Dedifferentiated amniotic fluid mesenchymal stem cell (primary cell): Measurements from ENCODE around the gene PDE8B.
A peak's percentile ranks its signal among the peaks of the same experiment; 100 is the strongest.

Experiments
- DNase-seq: peaks from one replicate; pipeline ENCODE4 v3.0.0-alpha.2; 2016; ENCODE audit errors: extremely low spot score

The PDE8B gene, protein sequence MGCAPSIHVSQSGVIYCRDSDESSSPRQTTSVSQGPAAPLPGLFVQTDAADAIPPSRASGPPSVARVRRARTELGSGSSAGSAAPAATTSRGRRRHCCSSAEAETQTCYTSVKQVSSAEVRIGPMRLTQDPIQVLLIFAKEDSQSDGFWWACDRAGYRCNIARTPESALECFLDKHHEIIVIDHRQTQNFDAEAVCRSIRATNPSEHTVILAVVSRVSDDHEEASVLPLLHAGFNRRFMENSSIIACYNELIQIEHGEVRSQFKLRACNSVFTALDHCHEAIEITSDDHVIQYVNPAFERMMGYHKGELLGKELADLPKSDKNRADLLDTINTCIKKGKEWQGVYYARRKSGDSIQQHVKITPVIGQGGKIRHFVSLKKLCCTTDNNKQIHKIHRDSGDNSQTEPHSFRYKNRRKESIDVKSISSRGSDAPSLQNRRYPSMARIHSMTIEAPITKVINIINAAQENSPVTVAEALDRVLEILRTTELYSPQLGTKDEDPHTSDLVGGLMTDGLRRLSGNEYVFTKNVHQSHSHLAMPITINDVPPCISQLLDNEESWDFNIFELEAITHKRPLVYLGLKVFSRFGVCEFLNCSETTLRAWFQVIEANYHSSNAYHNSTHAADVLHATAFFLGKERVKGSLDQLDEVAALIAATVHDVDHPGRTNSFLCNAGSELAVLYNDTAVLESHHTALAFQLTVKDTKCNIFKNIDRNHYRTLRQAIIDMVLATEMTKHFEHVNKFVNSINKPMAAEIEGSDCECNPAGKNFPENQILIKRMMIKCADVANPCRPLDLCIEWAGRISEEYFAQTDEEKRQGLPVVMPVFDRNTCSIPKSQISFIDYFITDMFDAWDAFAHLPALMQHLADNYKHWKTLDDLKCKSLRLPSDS

DNA sequence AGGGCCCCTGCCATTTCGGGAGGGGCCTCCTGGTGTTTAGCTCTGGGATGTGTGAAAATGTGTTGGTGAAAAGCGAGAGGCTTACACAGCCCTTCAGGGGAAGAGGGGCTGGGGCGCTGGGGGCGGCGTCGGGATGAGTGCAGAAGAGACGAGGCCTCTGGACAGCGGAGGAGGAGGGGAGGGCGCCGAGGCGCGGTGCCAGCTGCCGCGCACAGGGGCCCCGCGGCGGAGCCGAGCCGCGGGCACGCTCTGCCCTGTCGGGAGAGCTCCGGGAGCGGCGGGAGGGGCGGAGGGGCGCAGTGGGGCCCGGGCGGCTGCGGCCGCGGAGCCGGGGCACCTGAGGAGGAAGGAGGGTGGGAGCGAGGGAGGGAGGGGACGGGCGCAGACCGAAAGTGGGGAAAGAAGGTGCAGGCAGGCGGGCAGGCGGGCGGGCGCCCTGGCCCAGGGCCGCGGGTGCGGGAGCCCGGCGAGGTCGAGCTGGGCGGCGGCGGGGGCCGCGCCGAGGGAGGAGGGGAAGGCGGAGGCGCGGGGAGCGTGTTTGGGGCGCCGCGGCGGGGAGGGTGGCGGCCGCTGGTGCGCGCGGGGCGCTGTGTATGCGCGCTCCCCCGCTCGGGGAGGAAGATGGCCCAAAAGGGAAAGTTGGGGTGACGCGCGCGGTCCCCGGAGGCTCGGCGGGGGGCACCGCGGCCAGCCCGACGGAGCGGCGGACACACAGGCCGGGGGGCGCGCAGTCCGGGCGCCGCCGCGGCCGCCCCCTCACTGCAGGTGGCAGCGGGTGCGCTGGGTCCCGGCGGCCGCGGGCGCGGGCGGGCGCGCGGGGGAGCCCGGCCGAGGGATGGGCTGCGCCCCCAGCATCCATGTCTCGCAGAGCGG, at the start of gene PDE8B:
Gene PDE8B (plus strand): TSS at position 590 of the 873 bp plus-strand sequence. CDS start 246 bp downstream, at position 836.
- DNase-seq = no peak

DNA sequence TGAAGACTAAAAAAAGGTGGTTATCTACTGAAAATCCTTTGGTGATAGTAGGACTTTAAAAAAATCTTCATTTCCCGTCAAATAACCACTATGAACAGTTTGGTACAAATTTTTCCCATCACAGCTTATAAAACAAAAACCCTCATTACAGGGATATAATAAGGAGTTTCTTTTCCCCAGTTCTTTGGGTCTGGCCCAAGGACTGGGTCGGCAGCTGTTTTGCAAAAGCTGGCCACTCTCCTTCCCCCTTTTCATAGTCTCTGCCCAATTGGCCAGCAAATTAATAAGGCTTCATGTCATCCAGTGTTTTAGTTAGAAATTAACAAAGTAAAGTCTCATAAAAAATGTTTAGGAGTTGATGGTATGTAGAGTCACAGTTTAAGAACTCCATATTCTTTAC, 47.0 kb upstream of the PDE8B start:
- DNase-seq = no peak

DNA sequence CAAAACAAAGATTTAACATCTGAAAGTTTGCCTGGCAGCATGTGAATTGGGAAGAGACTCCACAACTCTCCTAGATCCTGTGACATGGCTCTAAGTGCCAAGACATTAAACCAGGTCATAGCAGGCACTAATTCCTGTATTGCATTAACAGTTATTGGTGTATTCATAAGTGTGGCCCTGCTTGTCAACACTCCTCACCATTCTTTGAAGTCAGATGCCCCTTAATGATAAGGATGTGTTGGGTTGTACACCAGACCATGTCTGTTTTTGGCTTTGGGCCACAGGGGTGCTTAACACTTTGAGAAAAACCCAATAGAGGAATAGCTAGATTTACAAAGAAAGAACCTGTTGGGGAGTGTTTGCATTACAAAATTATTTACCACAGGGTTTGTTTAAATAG, 43.4 kb upstream of the PDE8B start:
- DNase-seq = no peak

DNA sequence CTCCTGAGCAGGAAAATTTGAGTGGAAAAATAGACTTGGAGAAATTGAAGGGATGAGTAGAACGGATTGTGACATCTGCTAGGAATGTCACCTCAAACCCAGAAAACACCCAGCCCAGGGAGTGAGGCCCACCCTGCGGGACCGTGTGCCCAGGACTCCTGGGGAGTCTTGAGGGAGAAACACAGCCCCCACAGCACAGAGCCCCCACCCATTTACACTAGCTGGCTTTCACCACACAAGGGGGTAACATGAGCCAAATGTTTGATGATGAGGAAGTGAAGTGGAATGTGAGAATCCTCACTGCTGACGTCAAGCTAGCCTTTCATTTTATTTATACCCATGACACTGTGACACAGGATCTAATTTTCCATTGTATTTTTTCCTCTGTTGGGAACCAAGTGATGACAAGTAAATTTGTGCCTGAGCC, 42.8 kb upstream of the PDE8B start:
- DNase-seq = peak; percentile 25

DNA sequence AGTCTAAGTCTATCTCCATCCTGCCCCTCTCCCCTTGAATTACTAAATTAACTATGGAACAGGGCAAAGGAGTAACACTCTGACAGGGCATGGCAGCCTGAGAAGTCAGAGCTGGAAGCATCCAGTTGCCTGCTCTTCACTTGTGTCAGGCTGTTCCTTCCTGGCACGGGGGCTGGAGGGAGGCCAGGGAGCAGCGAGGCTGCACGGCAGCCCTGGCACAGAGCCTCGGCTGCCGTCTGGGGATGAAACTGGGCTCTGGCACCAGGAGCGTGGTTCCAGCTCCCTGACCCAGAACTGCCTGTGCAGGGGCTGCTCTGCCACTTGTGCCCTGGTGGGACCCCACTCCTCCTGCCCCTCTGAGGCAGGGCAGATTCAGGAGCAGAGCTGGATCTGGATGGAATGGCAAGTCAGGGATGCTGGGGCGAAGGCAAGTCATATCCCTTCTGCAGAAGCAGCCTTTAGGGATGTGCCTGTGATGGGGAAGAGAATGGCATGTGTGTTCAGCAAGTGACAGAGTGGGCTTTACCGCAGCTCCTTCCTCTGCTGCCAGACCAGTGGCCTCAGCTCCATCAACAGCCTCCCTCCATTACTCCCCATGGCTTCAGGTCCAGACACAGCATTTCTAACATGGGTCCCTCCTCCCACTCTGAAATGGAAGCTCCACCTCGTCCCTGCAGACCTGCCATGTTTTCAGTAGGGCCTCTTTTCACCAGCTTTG, 42.2 kb upstream of the PDE8B start:
- no peak for DNase-seq

DNA sequence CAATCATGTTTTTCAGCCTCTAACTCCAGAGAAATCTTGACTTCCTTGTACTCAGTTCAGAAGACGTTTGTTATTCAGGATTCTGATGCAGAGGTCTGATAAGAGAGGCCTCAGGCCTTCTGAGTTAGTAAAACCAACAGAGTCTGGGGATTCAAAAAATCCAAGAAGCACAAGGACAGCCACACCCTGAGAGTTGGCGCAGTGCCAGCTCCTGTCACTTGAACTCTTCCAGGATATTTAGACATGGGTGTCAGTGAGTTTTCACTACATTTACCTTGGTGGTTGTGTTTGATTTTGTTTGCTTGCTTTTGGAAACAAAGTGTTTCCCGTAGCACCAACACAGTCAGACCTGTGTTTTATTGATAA, 41.6 kb upstream of the PDE8B start:
- DNase-seq = no peak

DNA sequence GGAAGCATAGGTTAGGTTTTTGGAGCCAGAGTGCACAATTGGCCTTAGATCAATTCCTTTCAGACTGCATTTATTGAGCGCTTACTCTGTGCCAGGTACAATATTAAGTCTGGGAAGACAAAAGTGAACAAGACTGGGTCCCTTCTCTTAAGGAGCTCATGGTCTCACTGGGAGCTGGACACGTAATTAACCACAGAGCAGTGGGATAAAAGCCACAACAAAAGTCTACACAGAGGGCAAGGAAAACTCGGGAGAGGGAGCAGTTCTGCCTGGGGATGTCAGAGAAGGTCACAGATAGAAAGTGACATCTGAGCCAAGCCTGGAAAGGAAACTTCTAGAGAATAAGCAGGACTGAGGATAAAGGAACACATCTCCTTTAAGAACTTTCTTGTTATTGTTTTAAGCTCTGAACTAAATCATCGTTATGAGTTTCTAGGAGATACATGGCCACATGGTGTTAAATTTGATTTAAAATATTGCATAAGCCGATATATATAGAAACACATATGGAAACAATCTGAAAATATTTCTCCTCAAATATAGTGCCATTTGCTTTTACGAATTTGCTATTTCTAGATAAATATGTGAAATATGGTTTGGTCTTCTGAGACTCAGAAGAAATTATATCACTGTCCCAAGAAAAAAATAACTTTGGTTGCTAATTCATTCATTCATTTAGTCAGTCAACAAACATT, 40.1 kb upstream of the PDE8B start:
- no peak for DNase-seq

DNA sequence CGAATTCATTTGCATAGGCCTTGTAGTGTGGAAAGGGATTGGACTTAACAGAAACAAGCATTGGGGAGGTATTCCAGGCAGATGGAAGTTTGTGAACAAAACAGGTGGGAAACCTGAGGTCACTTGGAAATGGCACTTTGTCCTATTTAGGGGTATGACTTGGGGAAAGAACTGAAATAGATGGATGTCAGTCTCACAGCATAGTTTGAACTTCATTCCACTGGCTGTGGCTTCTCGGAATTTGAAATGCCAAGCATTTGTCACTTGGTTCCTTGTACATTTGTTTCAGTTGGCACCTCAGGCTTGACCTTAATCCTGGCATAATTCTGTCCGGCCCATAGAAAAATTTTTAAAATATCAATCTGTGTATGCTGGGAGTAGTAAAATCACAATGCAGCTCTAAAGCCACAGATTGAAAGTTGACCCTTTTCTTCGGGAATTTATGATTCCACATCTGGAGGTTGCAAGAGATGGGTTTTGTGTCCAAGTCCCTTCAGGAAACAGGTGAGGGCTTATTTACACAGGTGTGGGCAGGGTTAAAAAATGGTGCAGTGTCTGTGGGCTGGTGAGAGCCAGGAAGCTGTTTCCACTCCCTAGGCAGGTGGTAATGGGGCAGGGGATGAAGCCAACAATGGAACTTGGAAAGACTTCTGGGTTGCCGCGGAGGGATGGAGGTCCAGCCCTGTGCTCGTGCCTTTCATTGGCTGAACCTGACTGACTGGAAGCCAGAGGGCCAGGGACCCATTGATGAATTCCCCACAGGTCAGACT, 39.2 kb upstream of the PDE8B start:
- no peak for DNase-seq

DNA sequence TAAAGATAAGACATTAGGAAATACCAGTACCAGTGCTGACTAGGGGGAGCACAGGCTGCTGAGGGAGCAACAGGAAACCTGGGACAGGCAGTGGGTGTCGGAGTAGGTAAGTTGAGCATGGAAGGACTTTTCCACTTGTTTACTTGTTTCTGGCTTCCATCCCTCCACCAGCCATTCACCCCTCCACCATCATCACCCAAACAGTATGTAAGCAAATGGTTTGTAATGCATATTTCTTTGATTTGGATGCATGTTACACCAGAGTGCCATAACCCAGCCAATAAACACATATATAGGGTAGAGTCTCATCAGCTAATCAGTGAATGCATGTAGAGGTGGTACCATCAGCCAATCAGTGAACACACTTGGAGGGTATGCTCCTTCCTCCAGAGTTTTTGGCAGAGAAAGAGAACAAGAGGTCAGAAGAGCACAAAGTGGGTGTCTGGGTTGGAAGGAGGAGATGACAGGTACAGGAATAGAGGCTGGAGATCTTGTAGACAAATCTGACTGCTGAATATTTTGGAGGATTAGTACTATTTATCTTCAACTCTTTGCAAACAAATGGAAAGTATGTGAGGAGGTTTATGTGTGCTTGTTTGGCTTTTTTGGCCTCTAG, 37.7 kb upstream of the PDE8B start:
- DNase-seq = no peak

DNA sequence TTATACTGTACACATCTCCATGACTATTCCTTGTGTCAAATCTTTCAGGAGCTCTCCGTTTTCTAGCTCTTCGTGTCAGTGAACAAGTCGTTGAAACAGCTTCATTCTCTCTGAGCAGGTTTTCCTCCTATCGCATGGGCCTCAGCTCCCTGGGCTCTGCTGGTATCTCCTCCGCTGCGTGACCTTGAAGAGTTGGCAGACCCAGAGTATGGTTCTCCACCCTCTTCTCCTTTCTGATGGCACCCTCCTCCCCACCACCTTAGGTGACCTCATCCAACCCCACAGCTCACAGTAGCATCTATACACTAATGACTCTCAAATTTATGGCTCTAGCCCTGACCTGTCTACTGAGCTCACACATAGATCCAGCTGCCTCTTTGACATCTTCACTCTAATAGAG, 36.0 kb upstream of the PDE8B start:
- no peak for DNase-seq

DNA sequence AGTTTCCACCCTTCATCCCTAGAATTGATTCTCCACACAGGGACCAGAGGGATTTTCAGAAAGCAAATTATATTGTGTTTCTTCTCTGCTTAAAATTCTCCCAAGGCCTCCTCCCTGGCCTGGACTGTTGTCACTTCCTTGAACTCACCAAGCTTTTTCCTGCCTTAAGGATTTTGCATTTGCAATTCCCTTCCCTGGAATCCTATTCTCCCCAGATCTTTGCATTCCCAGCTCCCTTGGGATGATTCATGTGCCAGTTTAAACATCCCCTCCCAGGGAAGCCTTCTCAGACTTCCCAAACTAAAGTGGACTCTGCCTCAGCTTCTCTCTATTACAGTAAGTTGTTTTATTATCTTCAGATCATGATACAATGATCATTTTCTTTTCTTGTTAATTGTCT, 35.2 kb upstream of the PDE8B start:
- DNase-seq = no peak

DNA sequence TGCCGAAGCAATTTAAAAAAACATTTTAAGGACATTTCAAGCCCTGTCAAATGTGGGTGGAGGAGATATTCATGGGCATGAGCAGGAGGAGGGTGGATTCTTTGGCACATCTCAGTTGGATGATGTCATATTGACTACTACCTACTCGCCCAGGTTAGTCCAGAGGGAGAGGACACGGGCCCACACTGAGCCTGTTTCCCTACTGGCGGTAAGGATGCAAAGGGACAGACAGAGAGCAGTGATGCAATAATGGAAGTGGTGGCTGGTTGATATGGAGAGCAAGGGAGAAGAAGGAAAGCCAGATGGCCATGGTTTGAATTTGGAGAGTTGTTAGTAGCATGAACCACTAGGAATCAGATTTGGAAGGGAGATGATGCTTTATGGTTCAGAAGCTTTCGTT, 34.1 kb upstream of the PDE8B start:
- no peak for DNase-seq

DNA sequence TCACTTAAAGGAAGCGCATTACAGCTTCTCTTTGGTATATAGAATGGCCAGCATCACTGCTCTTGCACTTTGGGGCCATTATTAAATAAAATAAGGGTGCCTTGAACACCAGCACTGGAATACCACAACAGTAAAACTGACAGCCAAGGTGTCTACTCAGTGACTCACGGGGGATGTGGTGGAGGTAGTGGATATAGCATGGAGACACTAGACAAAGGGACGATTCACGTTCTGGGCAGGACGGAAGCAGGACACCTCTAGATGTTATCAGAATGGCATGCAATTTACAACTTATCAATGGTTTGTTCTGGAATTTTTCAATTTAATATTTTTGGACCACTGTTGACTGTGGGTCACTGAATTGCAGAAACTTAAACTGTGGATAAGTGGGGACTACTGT, 32.9 kb upstream of the PDE8B start:
- DNase-seq = no peak

DNA sequence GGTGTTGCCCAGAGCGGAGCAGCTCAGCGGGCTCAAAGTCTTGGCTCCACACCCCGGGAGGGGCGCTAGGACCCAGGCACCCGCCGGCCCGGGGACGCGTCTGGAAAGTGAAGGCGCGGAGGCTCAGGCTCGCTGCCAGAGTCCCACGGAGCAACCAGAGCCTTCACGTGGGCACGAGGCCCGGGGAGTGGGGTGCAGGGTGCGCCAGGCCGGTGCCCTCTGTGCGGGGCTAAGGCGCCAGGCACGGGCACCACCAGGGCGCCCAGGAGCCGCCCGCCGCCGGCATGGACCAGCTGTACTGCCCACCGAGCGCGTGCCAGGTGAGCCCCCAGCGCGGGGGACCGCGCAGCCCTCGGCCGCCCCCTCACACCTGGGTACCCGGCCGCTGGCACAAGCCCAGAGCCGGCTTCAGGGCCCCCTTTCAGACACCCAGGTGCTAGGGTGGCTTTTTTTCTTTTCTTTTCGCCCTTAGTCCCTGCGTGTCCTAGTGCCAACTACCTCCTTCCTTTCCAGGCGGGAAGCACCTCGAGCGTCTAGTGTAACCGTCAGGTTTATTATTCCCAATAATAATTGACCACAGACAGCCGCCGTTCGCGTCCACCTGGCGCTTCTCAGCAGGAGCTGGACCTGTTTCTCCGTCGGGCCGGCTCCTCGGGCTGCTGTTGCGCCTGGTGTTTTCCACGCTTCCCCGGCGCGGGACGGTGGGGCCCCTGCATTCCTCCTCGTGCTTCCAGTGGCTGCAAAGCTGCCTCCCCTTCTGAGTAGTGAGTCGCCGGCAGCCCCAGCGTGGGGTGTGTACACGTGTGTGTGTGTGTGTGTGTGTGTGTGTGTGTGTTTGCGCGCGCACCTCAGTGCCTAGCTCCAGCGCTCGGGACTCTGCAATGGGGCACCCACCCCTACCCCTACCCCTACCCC, 30.1 kb upstream of the PDE8B start:
- no peak for DNase-seq

DNA sequence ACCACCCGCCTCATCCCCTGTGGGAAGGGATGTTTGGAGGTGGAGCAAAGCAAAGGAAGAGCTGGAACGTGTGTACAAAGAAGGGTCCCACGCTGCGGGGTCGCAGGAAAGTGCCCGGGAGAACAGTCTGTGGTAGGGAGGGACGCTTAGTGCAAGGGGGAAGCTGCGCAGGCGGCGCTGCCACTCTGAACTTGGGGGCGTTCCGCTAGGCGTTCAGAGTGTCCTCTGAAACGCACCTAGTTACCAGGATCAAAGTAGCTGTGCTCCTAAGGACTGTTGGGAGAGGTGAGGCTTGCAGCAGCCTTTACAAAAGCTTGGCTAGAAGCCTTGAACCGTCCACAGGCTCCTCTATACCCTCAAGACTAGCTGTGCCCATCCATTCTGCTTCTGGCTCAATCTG, 29.3 kb upstream of the PDE8B start:
- DNase-seq = no peak

DNA sequence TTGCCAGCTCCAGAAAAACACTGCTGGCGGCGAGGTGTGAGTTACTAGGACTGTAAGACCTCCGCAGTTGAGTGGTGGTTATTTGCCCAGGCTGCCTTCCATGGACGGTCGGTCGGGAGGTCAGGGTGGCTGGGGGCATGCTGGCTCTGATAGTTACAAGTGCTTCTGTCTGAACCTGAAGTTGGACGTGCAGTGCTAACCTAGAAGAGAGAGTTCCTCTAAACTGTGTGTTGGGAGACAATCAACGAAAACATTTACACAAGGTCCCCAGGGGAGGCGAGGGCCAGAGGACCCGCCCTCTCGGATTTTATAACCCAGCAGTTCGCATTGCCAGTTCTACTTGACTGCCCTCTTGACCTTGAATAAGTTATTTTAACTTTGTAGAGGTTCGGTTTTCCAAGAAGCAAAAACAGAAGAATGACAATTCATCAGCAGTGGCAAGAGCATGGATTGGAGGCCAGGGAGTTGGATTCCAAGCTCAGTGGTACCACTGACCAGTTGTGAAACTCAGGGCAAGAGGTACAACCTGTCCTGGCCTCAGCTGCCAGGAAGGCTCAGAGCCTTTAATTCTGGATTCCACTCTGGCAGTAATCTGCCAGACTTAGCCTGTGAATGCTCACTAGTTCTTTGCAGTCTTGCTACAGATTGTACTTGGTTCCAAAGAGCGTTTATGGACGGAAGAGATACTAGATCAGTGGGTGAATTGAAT, 28.7 kb upstream of the PDE8B start:
- no peak for DNase-seq

DNA sequence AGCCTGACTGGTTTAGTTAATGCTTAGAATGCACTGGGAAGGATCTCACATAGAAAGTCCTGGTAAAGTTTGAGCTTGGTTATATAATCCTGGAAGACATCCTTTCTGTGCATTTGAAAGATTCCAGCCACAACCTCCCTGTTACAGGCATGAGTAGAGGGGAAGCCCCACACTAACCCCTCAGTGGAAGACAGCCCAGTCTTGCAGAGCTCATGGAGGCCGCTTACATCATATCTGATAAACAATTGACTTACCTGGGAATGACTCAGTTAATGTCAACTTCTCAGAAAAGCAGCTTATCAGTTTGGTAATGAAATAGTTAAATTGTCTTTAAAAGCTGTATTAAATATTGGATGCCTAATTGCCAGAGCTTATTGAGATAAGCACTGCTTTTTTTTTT, 28.1 kb upstream of the PDE8B start:
- DNase-seq = no peak
